Hematopoietic multipotent progenitor cell treated with erythropoietin and hydrocortisone succinate and interleukin-3 and kit ligand, for 6 days (in vitro differentiated cells): ENCODE results near the gene SLC20A1.

Experiments
- DNase-seq: peaks from one replicate; pipeline ENCODE4 v3.0.0-alpha.2; 2015

The SLC20A1 gene

GRCh38 chr2:112626604-112627059 is 19.1 kb upstream of the SLC20A1 start:
- peak; percentile 81 for DNase-seq

GRCh38 chr2:112627060-112628040 is 18.4 kb upstream of the SLC20A1 start:
- DNase-seq: peak; percentile 49

DNA sequence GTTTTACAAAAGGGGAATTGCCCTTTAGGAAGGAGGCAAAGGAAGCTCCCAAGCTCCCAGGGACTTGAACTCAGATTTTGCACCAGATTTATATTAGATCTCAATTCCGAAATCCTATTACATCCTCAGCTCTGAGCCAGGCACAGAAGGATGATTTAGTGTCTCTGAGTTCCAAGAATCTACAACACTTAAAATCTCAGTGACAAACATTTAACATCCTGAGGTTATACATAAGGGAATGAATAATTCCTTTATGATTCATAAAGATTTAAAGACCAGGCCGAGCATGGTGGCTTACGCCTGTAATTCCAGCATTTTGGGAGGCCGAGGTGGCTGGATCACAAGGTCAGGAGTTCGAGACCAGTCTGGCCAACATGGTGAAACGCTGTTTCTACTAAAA is 16.5 kb upstream of the SLC20A1 start:
- no peak for DNase-seq

- no peak for DNase-seq
These were observed 15.9 kb upstream of the SLC20A1 start for GRCh38 chr2:112629823-112630222.

DNA sequence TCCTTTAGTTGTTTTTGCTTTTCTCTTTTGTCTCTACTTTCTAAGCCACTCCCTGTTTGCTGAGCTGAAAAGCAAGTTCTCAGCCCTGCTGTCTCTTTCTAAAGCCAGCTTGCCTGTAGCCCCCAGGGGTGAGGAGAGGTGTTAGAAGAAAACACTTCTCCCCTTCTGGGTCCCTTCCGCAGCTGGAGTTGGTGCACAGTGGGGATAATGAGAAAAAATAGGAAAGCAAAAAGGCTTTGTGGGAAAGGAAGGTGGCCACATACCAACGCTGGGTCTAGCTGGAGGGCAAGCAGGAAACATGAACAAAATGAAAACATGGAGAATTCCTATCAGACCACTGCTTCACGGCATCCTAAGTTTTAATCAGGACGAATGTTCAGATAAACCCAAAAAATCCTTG is 15.5 kb upstream of the SLC20A1 start:
- DNase-seq: no peak

DNA sequence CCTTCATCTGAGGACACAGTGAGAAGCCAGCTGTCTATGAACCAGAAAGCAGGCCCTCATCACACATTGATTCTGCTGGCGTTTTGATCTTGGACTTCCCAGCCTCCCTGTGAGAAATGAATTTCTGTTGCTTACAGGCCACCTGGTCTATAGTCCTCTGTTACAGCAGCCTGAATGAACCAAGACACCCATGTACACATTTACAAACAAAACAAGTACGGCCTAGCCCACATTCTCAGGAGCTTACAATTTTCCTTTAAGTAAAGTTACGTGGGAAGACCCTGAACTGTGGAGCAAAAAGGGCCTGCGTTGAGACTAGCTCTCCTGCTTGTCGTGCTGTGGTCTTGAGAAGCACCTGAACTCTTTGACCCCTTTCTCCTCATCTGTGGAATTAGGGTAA is 12.0 kb upstream of the SLC20A1 start:
- DNase-seq: no peak

GRCh38 chr2:112634153-112634873 is 11.4 kb upstream of the SLC20A1 start:
- DNase-seq: no peak

- no peak for DNase-seq
These were observed 10.9 kb upstream of the SLC20A1 start for GRCh38 chr2:112634874-112635157.

- DNase-seq: no peak
These were observed 9.0 kb upstream of the SLC20A1 start for GRCh38 chr2:112636605-112637288.

GRCh38 chr2:112637289-112637660 is 8.5 kb upstream of the SLC20A1 start:
- DNase-seq: no peak

DNA sequence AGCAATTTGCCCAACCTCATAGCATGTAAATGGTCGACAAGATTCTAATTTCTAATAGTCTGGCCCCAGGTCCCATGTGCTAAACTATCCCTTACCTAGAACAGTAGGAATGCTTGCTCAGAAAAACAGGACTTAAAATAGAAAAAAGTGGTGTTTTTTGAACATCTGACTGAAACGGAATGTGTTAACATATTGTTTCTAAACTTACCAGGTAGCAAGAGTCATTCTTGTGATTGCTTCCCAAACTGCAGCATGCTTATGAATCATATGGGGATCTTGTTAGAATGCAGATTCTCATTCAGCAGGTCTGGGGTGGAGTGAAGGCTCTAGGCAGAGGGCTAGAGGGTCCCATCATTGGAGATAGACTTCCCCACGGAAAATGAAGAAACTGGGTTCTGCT is 5.8 kb upstream of the SLC20A1 start:
- DNase-seq: no peak

- DNase-seq: no peak
These were observed 5.3 kb upstream of the SLC20A1 start for GRCh38 chr2:112640467-112640799.

DNA sequence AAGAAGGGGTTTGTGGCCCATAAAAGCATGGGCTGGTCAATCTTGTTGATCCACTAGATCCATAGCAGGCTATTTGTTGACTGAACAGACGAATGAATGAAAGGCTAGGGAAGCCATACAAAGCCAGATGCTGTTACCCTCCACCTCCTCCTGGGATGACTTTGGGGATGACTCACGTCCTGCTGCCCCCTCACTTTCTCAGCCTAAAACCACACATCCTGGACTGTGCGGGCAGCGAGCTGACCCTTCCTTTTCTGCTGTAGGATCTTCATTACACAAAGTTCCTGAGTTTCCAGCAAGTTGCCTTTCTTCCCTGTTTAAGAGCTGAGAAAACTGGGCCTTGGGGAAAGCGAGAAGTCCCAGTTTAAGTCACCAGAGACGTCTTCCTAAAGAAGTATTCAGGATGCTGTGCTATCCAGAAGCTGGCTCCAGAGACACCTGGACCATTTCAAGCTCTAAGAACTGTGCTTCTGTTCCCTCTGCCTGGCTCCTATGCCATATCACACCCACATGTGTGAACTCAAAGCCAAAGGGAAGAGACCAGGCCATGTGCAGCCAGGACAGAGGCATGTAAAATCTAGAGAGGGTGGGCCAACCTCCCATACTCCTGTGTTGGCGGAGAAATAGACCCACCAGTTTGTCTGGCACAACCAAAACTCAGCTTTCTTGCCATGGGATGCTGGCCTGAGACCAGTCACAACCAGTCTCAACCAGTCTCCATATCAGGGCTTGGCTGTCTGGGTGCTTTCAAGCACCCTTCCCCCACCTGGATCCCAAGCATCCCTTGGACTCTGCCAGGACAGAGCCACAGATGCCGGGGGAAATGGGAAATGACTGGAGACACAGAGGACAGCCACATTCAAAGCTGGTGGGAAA is 4.7 kb upstream of the SLC20A1 start:
- no peak for DNase-seq

- no peak for DNase-seq
These were observed 4.0 kb upstream of the SLC20A1 start for GRCh38 chr2:112641701-112642100.

- no peak for DNase-seq
These were observed 3.2 kb upstream of the SLC20A1 start for GRCh38 chr2:112642561-112642960.

DNA sequence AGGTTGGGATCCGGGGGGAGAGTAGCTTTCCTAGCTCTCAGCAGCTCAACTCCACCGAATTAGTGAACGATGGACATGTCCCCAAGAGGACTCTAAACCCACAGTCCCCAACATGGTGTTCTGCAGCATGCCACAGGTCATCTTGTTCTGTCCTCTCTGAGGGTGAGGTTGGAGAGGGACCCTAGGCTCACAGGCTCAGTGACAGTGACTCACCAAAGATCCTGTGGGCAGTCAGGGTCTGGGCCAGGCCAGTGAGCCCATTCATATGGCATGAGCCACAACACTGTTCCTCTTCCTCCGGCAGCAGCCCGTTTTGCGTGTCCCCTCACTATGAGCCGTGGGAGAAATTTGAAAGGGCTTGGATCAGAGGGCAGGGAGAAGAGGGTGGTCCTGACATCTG is 2.8 kb upstream of the SLC20A1 start:
- DNase-seq: no peak

DNA sequence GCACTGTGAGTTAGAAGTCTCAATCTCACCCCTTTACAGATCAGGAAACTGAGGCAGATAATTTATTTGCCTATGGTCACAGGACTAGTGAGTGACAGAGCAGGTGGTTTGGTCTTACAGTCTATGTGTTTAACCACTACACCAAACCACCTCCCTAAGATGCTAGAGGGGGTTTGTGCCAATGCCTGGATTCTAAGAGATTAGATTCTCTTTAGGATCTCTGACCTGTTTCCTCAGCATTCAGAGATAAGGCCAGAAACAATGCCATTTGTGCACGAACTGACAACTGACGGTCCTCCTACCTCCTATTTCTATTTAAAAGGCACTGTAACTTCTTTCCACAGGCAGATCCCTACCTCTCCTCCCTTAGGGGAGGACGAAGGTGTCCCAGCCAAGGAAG is 2.3 kb upstream of the SLC20A1 start:
- peak; percentile 86 for DNase-seq

- DNase-seq: no peak
These were observed 1.4 kb upstream of the SLC20A1 start for GRCh38 chr2:112644155-112644932.

GRCh38 chr2:112644933-112645309 is 818 bp upstream of the SLC20A1 start:
- no peak for DNase-seq

DNA sequence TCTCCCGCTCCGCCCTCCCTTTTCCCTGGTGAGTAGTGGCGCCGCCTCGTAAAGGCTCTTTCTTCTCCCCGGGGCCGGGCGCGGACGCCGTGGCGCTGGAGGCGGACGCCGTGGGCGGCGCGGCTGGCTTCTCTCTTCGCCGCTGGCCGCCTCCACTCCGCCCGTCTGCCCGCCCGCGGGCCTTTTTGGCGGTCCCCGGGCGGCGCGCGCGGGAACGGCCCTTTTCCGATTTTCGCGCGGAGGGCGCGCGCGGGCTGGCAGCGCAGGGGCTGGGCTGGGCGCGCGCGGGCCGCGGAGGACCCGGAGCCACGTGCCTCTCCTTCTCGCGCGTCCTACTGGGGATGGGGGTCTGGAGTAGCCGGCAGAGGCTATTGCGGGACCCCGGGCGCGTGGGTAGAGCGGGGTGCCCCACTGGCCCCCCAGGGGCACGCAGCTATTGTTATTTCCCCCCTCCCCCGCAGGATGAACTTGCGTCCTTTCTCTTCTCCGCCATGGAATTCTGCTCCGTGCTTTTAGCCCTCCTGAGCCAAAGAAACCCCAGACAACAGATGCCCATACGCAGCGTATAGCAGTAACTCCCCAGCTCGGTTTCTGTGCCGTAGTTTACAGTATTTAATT is 472 bp downstream of the SLC20A1 start:
- peak; percentile 62 for DNase-seq
